Neural crest cell (in vitro differentiated cells): ENCODE measurements around the gene ATP2B3. TPM values are rescaled to one million over a fixed set of nuclear protein-coding genes. Genes with fewer than 3 reads are reported as not detected.

Experiments used
- DNase-seq: peaks from one replicate; pipeline ENCODE4 v3.0.0; 2021; ENCODE audit warnings: low read depth, mixed read lengths, low spot score
- H3K27ac Mint-ChIP-seq: one replicate; pipeline ENCODE4 v1.8.0; 2021; ENCODE audit warnings: mild to moderate bottlenecking, mixed read lengths; ENCODE audit not compliant: unreplicated experiment
- H3K27me3 Mint-ChIP-seq: 2 replicates; pipeline ENCODE4 v1.8.0; 2021; ENCODE audit warnings: low read depth, mild to moderate bottlenecking, mixed read lengths
- H3K36me3 Mint-ChIP-seq: 2 replicates; pipeline ENCODE4 v1.8.0; 2021; ENCODE audit warnings: low read depth, mild to moderate bottlenecking, mixed read lengths
- H3K4me1 Mint-ChIP-seq: 2 replicates; pipeline ENCODE4 v1.8.0; 2021; ENCODE audit warnings: mixed read lengths
- H3K4me3 Mint-ChIP-seq: one replicate; pipeline ENCODE4 v1.8.0; 2021; ENCODE audit warnings: mild to moderate bottlenecking, mixed read lengths
- H3K9me3 Mint-ChIP-seq: 2 replicates; pipeline ENCODE4 v1.8.0; 2021; ENCODE audit warnings: mixed read lengths
- total RNA-seq: library from RNA; stranded (reverse); gene quantifications from 2 replicates; pipeline ENCODE4 v1.2.1, GENCODE V29; 2021
- TF ChIP-seq, protein P1 (sequence below): fragments of 200-600 bp; sonication (generic); conservative IDR thresholded peaks from 2 replicates; pipeline ENCODE4 v1.5.0; 2021; ENCODE audit warnings: antibody characterized with exemption, mild to moderate bottlenecking

The ATP2B3 gene
- total RNA-seq, 1 donor from 2014 or later = 0.05 TPM

DNA sequence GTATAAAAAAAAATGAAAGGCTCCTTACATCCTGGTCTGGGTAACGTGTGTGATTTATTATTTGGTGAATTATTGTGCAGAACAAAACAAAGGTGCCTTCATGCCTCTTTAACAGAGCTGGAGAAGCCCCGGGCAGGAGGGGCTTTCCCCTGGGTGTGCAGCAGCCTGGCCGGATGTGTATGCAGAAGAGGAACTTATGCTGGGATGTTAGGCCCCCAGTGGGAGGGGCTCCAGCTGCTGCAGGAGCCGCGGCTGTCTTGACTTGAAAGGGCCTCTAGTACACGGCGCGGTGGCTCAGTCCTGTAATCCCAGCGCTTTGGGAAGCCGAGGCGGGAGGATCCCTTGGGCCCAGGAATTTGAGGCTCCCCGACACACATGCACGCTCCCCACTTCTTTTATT lies 65.5 kb downstream of the ATP2B3 start:
- no peak overlapping the region for H3K27ac Mint-ChIP-seq
- peak overlapping the region; percentile 65 for H3K4me3 Mint-ChIP-seq
- H3K9me3 Mint-ChIP-seq = peaks cover 6% of the 10 kb centered on the region
- no peaks in the 10 kb centered on the region for H3K27me3 Mint-ChIP-seq
- H3K4me1 Mint-ChIP-seq = peaks cover 31% of the 10 kb centered on the region
- H3K36me3 Mint-ChIP-seq = peaks cover 6% of the 10 kb centered on the region
- peak; percentile 16 for DNase-seq
- TF ChIP-seq, protein P1, sequence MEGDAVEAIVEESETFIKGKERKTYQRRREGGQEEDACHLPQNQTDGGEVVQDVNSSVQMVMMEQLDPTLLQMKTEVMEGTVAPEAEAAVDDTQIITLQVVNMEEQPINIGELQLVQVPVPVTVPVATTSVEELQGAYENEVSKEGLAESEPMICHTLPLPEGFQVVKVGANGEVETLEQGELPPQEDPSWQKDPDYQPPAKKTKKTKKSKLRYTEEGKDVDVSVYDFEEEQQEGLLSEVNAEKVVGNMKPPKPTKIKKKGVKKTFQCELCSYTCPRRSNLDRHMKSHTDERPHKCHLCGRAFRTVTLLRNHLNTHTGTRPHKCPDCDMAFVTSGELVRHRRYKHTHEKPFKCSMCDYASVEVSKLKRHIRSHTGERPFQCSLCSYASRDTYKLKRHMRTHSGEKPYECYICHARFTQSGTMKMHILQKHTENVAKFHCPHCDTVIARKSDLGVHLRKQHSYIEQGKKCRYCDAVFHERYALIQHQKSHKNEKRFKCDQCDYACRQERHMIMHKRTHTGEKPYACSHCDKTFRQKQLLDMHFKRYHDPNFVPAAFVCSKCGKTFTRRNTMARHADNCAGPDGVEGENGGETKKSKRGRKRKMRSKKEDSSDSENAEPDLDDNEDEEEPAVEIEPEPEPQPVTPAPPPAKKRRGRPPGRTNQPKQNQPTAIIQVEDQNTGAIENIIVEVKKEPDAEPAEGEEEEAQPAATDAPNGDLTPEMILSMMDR = no peak

DNA sequence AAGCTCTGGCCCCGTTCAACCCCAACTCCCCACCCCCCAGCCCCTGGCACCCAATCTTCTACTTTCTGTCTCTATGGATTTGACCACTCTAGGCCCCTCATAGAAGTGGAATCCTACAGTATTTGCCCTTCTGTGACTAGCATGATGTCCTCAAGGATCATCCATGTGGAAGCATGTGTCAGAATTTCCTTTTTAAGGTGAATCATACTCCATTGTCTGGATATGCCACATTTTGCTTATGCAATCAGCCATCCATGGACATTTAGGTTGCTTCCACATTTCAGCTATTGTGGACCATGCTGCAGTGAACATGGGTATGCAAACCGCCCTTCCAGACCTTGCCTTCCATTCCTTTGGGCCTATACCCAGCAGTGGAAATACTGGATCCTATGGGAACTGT lies 66.0 kb downstream of the ATP2B3 start:
- no peak overlapping the region for H3K27ac Mint-ChIP-seq
- DNase-seq = no peak
- H3K9me3 Mint-ChIP-seq = peaks cover 6% of the 10 kb centered on the region
- TF ChIP-seq, protein P1 = no peak
- no peak overlapping the region for H3K4me3 Mint-ChIP-seq
- peaks cover 6% of the 10 kb centered on the region for H3K36me3 Mint-ChIP-seq
- peaks cover 27% of the 10 kb centered on the region for H3K4me1 Mint-ChIP-seq
- H3K27me3 Mint-ChIP-seq = no peaks in the 10 kb centered on the region

DNA sequence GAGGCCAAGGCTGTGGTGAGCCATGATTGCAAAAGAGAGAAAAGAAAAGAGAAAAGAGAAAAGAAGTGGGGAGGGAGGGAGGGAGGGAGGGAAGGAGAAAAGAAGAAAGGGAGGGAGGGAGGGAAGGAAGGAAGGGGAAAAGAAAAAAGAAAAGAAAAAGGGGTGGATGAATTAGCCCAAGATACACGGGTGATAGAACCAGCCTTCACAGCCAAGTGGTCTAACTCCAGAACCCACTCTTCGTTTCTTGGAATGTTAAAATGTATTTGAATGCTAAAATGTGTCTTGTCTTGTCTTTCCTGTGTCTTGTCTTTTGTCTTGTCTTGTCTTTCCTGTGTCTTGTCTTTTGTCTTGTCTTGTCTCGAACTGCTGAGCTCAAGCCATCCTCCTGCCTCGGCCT lies 68.4 kb downstream of the ATP2B3 start:
- no peak for DNase-seq
- TF ChIP-seq, protein P1 = no peak
- peaks cover 3% of the 10 kb centered on the region for H3K9me3 Mint-ChIP-seq
- peaks cover 19% of the 10 kb centered on the region for H3K4me1 Mint-ChIP-seq
- H3K36me3 Mint-ChIP-seq = peaks cover 6% of the 10 kb centered on the region
- H3K4me3 Mint-ChIP-seq = no peak overlapping the region
- H3K27ac Mint-ChIP-seq = no peak overlapping the region
- H3K27me3 Mint-ChIP-seq = no peaks in the 10 kb centered on the region

DNA sequence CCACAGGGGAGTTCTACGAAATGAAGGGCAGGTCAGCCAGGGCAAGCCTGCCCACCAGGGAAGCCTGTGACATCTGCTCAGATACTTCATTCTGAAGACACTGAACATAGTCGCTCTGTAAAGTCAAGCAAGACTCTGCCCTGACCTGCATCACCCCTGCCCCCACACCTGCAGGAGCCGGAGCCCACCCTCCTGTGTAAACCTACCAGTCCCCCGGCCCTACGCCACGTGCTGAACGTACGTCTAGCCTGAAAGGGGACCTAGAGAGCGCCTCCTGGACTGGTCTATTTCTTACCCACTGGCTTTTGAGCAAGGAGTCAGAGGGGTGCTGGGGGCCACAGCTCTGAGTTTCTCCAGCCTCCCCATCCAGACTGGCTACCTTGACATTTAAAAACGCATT lies 69.9 kb downstream of the ATP2B3 start:
- TF ChIP-seq, protein P1 = no peak
- no peak for DNase-seq
- Mint-ChIP-seq H3K9me3 (peaks cover 3% of the 10 kb centered on the region), H3K4me3 (no peak overlapping the region), H3K36me3 (peaks cover 6% of the 10 kb centered on the region), H3K27me3 (no peaks in the 10 kb centered on the region), H3K4me1 (peaks cover 16% of the 10 kb centered on the region), H3K27ac (no peak overlapping the region)

DNA sequence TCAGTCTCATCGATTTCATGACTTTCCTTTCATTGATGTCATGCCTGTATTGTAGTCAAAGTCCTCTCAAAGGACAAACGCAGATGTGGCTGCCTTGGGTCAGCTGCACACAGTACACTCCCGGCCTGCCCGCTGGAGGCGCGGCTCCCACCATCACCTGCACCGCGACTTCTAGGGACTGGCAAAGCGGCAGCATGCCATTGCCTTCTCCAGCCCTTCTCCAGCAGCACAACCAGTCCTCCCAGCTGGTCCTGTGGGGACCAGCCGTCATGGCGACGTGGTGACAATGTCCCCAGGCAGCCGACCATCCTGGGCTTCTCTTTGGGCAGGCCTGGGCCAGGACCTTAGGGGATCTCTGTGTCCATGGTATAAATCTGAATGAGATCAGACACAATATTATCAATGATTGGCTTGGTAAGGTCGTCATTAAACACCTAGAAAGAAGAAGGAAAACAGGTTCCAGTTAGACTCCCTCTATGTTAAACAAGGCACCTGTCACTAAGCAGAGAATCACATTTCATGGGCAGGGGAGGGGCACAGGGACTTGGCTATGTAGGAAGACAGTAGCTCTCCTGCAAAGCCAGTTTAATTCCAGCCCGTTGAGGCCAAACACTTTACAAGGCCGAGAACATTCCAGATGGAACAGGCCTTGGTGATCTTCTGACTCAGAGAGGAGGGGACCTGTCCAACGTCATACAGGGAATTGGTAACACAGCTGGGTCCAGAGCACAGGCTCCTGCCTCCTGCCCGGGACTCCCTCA lies 70.8 kb downstream of the ATP2B3 start:
- Mint-ChIP-seq H3K27me3 (no peaks in the 10 kb centered on the region), H3K4me1 (peaks cover 8% of the 10 kb centered on the region), H3K27ac (no peak overlapping the region), H3K4me3 (no peak overlapping the region), H3K9me3 (peaks cover 3% of the 10 kb centered on the region), H3K36me3 (peaks cover 6% of the 10 kb centered on the region)
- TF ChIP-seq, protein P1 = no peak
- no peak for DNase-seq
